GM15510 (cell line): Measurements from ENCODE around the gene SH3BGRL.

ENCODE experiments used
- POLR2A ChIP-seq: IDR thresholded peaks from 3 replicates; pipeline ENCODE4 v1.6.1; 2011; ENCODE audit warnings: borderline replicate concordance; ENCODE audit not compliant: insufficient read length; ENCODE audit errors: extremely low read depth

Gene SH3BGRL

GRCh38 chrX:81201671-81202455 lies at the start of gene SH3BGRL, which contains the start of gene HMGN5:
SH3BGRL (plus strand) TSS chrX:81202102; CDS start chrX:81202201, 99 bp downstream.
HMGN5 (minus strand) TSS chrX:81201913; CDS start chrX:81121549, 80,364 bp downstream.
- peak; percentile 41 for TF ChIP-seq POLR2A

GRCh38 chrX:81168391-81168790 lies 33.5 kb upstream of the SH3BGRL start:
- TF ChIP-seq POLR2A = no peak

- TF ChIP-seq POLR2A = no peak
These were observed 27.6 kb upstream of the SH3BGRL start for GRCh38 chrX:81174286-81174685.

- TF ChIP-seq POLR2A = no peak
These were observed 6.6 kb upstream of the SH3BGRL start for GRCh38 chrX:81195259-81195658.

DNA sequence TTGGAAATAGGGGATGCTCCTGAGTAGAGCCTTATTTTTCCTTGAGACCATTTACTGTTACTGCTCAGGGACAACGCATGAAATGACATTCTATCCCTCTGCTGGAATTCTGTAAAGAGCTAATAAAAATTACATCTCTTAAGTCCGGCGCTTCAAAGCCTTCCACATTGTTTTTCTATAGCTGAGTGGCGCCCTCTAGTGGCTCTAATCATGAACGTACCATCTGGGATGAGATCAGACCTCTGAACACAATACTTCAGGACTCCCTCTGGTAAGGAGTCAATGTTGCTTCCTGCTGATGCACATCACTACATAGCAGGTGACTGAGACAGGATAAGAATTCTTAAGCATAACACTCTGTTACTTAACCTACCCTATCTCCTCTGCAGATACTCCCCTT lies 6.2 kb upstream of the SH3BGRL start:
- TF ChIP-seq POLR2A = no peak

- no peak for TF ChIP-seq POLR2A
These were observed 831 bp upstream of the SH3BGRL start for GRCh38 chrX:81201071-81201470.

DNA sequence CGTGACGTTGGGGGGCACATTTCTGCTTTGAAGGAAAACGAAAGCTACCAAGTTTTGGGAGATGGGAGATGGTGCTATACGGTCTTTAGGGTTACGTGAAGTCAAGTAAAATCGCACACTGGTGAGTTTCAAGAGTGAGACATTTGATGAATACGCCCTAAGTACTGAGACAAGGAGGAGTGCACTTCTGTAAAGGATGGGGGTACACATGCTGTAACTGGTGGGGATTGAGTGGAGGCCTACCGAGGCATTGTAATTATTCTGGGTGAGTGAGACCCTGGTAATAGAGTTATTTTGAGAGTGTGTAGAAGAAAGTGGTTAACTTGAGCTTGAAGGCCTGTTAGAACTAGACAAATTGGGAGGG lies 536 bp downstream of the SH3BGRL start:
- no peak for TF ChIP-seq POLR2A

GRCh38 chrX:81202943-81203342 lies 1.0 kb downstream of the SH3BGRL start:
- no peak for TF ChIP-seq POLR2A

DNA sequence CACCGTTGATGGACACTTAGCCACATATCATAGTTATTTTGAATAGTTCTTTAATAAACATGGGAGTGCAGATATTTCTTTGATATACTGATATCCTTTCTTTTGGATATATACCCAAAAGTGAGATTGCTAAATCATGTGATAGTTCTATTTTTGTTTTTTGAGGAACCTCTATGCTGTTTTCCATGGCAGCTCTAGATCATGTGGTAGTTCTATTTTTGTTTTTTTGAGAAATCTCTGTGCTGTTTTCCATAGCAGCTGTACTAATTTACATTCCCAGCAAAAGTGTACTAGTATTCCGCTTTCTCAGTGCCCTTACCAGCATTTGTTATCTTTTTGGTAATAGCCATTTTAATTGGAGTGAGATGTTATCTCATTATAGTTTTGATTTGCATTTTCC lies 3.6 kb downstream of the SH3BGRL start:
- no peak for TF ChIP-seq POLR2A

DNA sequence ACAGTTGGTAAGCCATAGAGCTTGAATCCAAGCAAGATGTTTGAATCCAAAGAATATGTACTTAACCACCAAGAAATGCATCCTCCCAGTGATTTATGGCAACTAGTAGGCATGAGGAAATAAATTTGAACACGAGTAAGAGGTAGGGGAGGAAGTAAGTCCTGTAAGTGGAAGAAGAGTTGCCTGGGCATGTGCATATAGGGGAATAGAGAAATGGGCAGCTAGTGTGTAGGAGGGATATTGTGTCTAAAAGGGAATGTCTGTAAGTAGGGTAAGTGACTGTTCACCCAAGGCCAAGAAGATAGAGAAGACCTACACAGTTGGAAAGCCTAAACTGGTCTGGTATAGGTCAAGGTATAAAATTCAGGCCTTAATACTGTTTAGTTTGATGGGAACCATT lies 4.6 kb downstream of the SH3BGRL start:
- no peak for TF ChIP-seq POLR2A

GRCh38 chrX:81208916-81209315 lies 7.0 kb downstream of the SH3BGRL start:
- TF ChIP-seq POLR2A = no peak

DNA sequence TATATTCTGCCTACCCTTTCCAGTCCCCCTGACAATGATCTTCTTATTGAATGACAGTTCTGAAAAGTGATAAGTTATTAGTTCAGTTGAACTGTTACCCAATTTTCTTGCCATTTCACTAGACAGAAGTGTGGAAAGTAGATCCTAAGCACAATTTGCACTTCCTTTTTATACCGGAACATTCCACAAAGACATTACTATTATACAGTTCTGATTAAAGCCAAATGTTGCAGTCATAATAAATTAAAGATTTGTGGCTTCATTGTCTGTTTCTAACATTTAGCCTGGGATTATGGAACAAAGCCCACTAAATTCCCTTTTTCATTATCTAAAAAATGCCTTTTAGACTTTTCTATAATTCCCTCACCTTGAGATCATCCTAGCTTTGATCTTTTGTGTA lies 13.8 kb downstream of the SH3BGRL start:
- no peak for TF ChIP-seq POLR2A

- no peak for TF ChIP-seq POLR2A
These were observed 27.3 kb downstream of the SH3BGRL start for GRCh38 chrX:81229229-81229628.

DNA sequence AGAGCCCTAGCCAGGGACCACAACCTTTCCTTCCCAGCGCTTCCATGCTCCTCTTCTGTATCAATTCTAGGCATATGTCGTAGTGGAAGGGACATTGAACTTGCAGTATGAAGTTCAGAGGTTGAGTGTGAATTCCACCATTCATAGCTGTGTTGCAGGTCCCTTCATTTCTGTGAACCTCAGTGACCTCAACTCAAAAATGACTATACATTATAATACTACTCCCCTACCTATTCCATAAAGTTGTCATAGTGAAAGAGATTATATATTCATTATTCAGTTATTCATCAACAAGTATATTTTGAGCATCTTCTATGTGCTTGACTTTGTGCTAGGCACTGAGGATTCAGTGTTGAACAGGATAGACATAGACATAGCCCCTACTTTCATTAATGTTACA lies 28.0 kb downstream of the SH3BGRL start:
- no peak for TF ChIP-seq POLR2A

DNA sequence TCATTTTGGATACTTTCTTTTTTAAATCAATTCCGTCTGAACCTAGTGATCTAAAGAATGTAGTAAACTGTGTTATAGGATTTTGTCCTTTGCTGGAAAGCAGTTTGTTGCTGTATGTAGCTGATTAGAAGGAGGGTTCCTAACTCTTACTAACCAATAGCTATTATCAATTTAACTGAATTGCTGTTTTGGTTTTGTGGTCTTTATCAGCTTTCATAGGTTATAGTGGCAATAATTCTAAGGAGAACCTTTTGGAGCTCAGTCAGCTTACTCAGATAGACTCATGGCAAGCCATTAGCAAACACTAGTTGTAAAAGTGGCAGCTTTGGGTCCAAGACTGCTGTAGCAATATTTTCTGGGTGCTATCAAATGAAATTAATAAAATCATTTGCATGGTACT lies 29.6 kb downstream of the SH3BGRL start:
- no peak for TF ChIP-seq POLR2A

- TF ChIP-seq POLR2A = no peak
These were observed 30.3 kb downstream of the SH3BGRL start for GRCh38 chrX:81232218-81232617.

GRCh38 chrX:81237516-81237915 lies 35.6 kb downstream of the SH3BGRL start:
- TF ChIP-seq POLR2A = no peak

GRCh38 chrX:81238166-81238565 lies 36.3 kb downstream of the SH3BGRL start:
- TF ChIP-seq POLR2A = no peak
